Measurements from ENCODE around the gene CAMTA1.

CAMTA1 gene

GRCh38 chr1:6958407-6959030, 173.3 kb downstream of the CAMTA1 start:
- no peak for DNase-seq (ENCODE audit: low read depth)

- DNase-seq (ENCODE audit: low read depth): no peak
Measured at GRCh38 chr1:6959491-6959890, 174.2 kb downstream of the CAMTA1 start.

- no peak for DNase-seq (ENCODE audit: low read depth)
Measured at GRCh38 chr1:6960291-6960811, 175.1 kb downstream of the CAMTA1 start.

- no peak for DNase-seq (ENCODE audit: low read depth)
Measured at GRCh38 chr1:6960860-6961259, 175.6 kb downstream of the CAMTA1 start.

- DNase-seq (ENCODE audit: low read depth): no peak
Measured at GRCh38 chr1:6961289-6961688, 176.0 kb downstream of the CAMTA1 start.

GRCh38 chr1:6961905-6962477, 176.7 kb downstream of the CAMTA1 start:
- no peak for DNase-seq (ENCODE audit: low read depth)

GRCh38 chr1:6962478-6962995, 177.3 kb downstream of the CAMTA1 start:
- DNase-seq (ENCODE audit: low read depth): peak; percentile 31

- DNase-seq (ENCODE audit: low read depth): peak; percentile 12
Measured at GRCh38 chr1:6962996-6963911, 178.0 kb downstream of the CAMTA1 start.

- no peak for DNase-seq (ENCODE audit: low read depth)
Measured at GRCh38 chr1:6963912-6964307, 178.7 kb downstream of the CAMTA1 start.

GRCh38 chr1:6965083-6965934, 180.1 kb downstream of the CAMTA1 start:
- no peak for DNase-seq (ENCODE audit: low read depth)

- no peak for DNase-seq (ENCODE audit: low read depth)
Measured at GRCh38 chr1:6965935-6966241, 180.6 kb downstream of the CAMTA1 start.

GRCh38 chr1:6966326-6966725, 181.1 kb downstream of the CAMTA1 start:
- DNase-seq (ENCODE audit: low read depth): no peak

- DNase-seq (ENCODE audit: low read depth): no peak
Measured at GRCh38 chr1:6967431-6968111, 182.3 kb downstream of the CAMTA1 start.

- DNase-seq (ENCODE audit: low read depth): no peak
Measured at GRCh38 chr1:6969106-6969505, 183.9 kb downstream of the CAMTA1 start.

GRCh38 chr1:6969762-6970161, 184.5 kb downstream of the CAMTA1 start:
- DNase-seq (ENCODE audit: low read depth): no peak

GRCh38 chr1:6970221-6970620, 185.0 kb downstream of the CAMTA1 start:
- no peak for DNase-seq (ENCODE audit: low read depth)

- no peak for DNase-seq (ENCODE audit: low read depth)
Measured at GRCh38 chr1:6971048-6971447, 185.8 kb downstream of the CAMTA1 start.

- no peak for DNase-seq (ENCODE audit: low read depth)
Measured at GRCh38 chr1:6971699-6972098, 186.4 kb downstream of the CAMTA1 start.

GRCh38 chr1:6972399-6972798, 187.1 kb downstream of the CAMTA1 start:
- DNase-seq (ENCODE audit: low read depth): no peak

- DNase-seq (ENCODE audit: low read depth): no peak
Measured at GRCh38 chr1:6975331-6976043, 190.2 kb downstream of the CAMTA1 start.

- no peak for DNase-seq (ENCODE audit: low read depth)
Measured at GRCh38 chr1:6976044-6976375, 190.8 kb downstream of the CAMTA1 start.
